Activated naive CD8-positive, alpha-beta T cell treated with anti-CD3 and anti-CD28 coated beads for 36 hours (primary cell): ENCODE data around the gene ARHGAP18. TPM values are rescaled to one million over a fixed set of nuclear protein-coding genes. Genes with fewer than 3 reads are reported as not detected.

Experiments
- DNase-seq: peaks from one replicate; pipeline ENCODE4 v3.0.0; 2021
- H3K27ac Mint-ChIP-seq: one replicate; pipeline ENCODE4 v1.8.0; 2022; ENCODE audit warnings: mild to moderate bottlenecking, moderate library complexity, mixed read lengths
- H3K27me3 Mint-ChIP-seq: one replicate; pipeline ENCODE4 v1.8.0; 2022; ENCODE audit warnings: mild to moderate bottlenecking, mixed read lengths
- H3K36me3 Mint-ChIP-seq: one replicate; pipeline ENCODE4 v1.8.0; 2021; ENCODE audit warnings: mild to moderate bottlenecking, mixed read lengths
- H3K4me1 Mint-ChIP-seq: one replicate; pipeline ENCODE4 v1.8.0; 2021; ENCODE audit warnings: mixed read lengths
- H3K4me3 Mint-ChIP-seq: one replicate; pipeline ENCODE4 v1.8.0; 2022; ENCODE audit warnings: mild to moderate bottlenecking, moderate library complexity, mixed read lengths
- H3K9me3 Mint-ChIP-seq: one replicate; pipeline ENCODE4 v1.8.0; 2022; ENCODE audit warnings: mixed read lengths
- total RNA-seq, 2 experiments: library from RNA; stranded (reverse); gene quantifications; one replicate each; pipeline ENCODE4 v1.2.3, GENCODE V29; 2021

Gene ARHGAP18
- total RNA-seq, 2 experiments from 2014 or later = 7.0 to 8.9 TPM

DNA sequence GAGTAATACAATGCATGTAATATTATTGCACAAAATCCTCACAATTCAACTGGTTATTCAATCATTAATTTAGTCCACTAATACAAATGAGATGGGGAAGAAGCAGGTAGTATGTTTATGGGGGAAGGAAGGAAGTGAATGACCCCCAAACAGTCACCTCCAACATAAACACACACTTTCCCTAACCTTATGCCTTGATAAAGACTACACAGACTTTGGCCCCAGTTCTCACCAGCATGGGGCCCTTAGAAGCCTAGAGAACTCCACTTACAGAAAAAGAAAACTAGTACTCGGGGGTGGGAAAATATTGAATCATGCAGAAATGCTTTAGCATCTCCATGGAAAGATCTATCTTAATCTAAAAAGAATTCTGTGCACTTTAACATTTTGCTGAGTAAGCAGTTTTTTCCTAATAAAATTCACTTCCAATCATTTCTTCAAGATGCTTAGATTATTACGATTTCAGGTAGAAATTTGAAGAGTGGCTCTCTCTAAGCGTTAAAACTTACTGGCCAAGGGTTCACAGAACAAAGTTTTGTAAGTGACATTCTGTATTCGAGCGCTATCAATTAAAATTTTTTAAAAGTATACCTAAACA lies 18.8 kb downstream of the ARHGAP18 start:
- H3K27me3 Mint-ChIP-seq = no peaks in the 10 kb centered on the region
- H3K36me3 Mint-ChIP-seq = no peaks in the 10 kb centered on the region
- no peak for DNase-seq
- H3K27ac Mint-ChIP-seq = no peak overlapping the region
- no peak overlapping the region for H3K4me3 Mint-ChIP-seq
- H3K9me3 Mint-ChIP-seq = no peaks in the 10 kb centered on the region
- peaks cover 49% of the 10 kb centered on the region for H3K4me1 Mint-ChIP-seq

- Mint-ChIP-seq H3K4me3 (no peak overlapping the region), H3K27ac (peak overlapping the region; percentile 43)
These were observed 22.9 kb downstream of the ARHGAP18 start for GRCh38 chr6:129686941-129687627.

GRCh38 chr6:129685662-129686031 lies 24.3 kb downstream of the ARHGAP18 start:
- Mint-ChIP-seq H3K9me3 (no peaks in the 10 kb centered on the region), H3K4me1 (peaks cover 55% of the 10 kb centered on the region), H3K27ac (no peak overlapping the region)

More at GRCh38 chr6:129686941-129687627, 22.9 kb downstream of the ARHGAP18 start:
- Mint-ChIP-seq H3K4me1 (peaks cover 55% of the 10 kb centered on the region), H3K27me3 (no peaks in the 10 kb centered on the region), H3K9me3 (no peaks in the 10 kb centered on the region), H3K36me3 (no peaks in the 10 kb centered on the region)
- peak; percentile 36 for DNase-seq

GRCh38 chr6:129684903-129685661 lies 24.9 kb downstream of the ARHGAP18 start:
- DNase-seq = no peak
- Mint-ChIP-seq H3K4me1 (peaks cover 55% of the 10 kb centered on the region), H3K4me3 (no peak overlapping the region), H3K27me3 (no peaks in the 10 kb centered on the region), H3K27ac (no peak overlapping the region), H3K9me3 (no peaks in the 10 kb centered on the region), H3K36me3 (no peaks in the 10 kb centered on the region)

More at GRCh38 chr6:129685662-129686031, 24.3 kb downstream of the ARHGAP18 start:
- DNase-seq = no peak
- Mint-ChIP-seq H3K27me3 (no peaks in the 10 kb centered on the region), H3K4me3 (no peak overlapping the region), H3K36me3 (no peaks in the 10 kb centered on the region)

GRCh38 chr6:129684323-129684884 lies 25.6 kb downstream of the ARHGAP18 start:
- DNase-seq = no peak
- H3K9me3 Mint-ChIP-seq = no peaks in the 10 kb centered on the region
- H3K27me3 Mint-ChIP-seq = no peaks in the 10 kb centered on the region
- peak overlapping the region; percentile 85 for H3K27ac Mint-ChIP-seq
- no peak overlapping the region for H3K4me3 Mint-ChIP-seq
- peaks cover 53% of the 10 kb centered on the region for H3K4me1 Mint-ChIP-seq
- H3K36me3 Mint-ChIP-seq = no peaks in the 10 kb centered on the region

DNA sequence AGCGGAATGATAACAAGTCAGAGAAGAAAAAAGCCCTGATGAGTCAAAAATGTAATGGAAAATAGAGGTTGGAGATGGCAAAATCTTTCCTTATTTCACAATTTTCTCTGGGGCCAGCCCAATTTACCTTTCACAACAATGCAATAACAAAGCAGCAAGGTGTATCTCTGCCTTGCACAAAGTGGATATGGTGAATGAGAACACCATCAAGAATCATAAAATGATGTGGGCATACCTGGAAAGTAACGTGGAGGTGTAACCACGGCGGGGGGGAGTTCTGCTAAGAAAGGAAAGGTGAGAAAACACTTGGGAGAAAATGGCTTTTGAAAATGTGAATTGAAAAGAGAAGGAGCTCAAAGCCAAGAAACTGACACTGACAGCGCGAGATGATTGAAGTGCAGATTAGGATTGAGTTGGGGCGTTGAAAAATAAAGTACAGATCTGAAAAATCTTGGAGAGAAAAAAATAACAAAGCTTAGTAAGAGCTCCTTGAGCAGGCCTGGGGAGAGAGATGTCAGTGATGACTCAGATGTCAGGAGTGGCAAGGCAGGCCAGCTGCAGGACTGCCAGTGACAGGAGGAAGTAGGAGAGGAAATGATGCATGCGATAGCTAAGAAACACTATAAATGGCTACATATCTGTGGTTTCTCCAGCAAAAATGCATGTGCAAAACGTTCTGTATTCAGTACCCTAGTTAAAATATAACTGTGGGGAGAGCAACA lies 26.2 kb downstream of the ARHGAP18 start:
- H3K27me3 Mint-ChIP-seq = no peaks in the 10 kb centered on the region
- peak; percentile 57 for DNase-seq
- peak overlapping the region; percentile 85 for H3K27ac Mint-ChIP-seq
- no peaks in the 10 kb centered on the region for H3K9me3 Mint-ChIP-seq
- no peaks in the 10 kb centered on the region for H3K36me3 Mint-ChIP-seq
- peaks cover 47% of the 10 kb centered on the region for H3K4me1 Mint-ChIP-seq
- peak overlapping the region; percentile 57 for H3K4me3 Mint-ChIP-seq

GRCh38 chr6:129681913-129682205 lies 28.1 kb downstream of the ARHGAP18 start:
- H3K9me3 Mint-ChIP-seq = no peaks in the 10 kb centered on the region
- H3K27ac Mint-ChIP-seq = no peak overlapping the region
- H3K27me3 Mint-ChIP-seq = no peaks in the 10 kb centered on the region
- peaks cover 42% of the 10 kb centered on the region for H3K4me1 Mint-ChIP-seq
- DNase-seq = no peak
- H3K36me3 Mint-ChIP-seq = no peaks in the 10 kb centered on the region
- no peak overlapping the region for H3K4me3 Mint-ChIP-seq

DNA sequence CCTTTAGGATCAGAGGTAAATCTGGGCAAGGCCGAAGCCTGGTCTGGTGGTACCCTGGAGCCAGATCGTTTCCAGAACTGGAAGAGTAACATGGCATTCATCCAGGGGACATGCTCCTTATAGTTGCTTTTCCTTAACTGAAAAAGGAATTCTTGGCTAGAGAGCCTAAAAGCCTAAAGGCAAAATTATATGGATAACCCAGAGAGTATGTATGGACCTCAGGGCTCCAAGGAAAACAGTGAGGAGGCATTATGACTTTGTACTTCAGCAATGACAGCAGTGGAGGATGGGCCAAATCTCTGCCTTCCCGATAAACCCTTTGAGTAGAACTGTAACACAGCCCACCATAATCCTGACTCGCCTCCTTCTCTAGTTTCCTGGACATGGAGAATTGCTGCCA lies 29.3 kb downstream of the ARHGAP18 start:
- H3K4me3 Mint-ChIP-seq = no peak overlapping the region
- H3K9me3 Mint-ChIP-seq = no peaks in the 10 kb centered on the region
- no peak overlapping the region for H3K27ac Mint-ChIP-seq
- no peaks in the 10 kb centered on the region for H3K27me3 Mint-ChIP-seq
- DNase-seq = no peak
- H3K36me3 Mint-ChIP-seq = no peaks in the 10 kb centered on the region
- peaks cover 34% of the 10 kb centered on the region for H3K4me1 Mint-ChIP-seq

DNA sequence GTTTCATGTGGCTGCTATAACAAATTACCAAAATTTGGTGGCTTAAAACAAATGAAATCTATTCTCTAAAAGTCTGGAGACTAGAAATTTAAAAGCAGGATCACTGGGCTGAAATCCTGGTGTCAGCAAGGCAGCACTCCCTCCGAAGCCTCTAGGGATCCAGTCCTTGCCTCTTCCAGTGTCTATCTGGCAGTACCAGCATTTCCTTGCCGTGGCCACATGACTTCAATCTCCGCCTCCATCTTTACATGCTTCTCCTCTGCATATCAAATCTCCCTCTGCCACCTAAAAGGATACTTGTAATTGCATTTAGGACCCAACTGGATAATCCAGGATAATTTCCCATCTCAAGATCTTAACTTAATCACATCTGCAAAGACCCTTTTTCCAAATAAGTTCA lies 30.2 kb downstream of the ARHGAP18 start:
- H3K36me3 Mint-ChIP-seq = no peaks in the 10 kb centered on the region
- H3K4me3 Mint-ChIP-seq = no peak overlapping the region
- no peak for DNase-seq
- no peaks in the 10 kb centered on the region for H3K27me3 Mint-ChIP-seq
- no peak overlapping the region for H3K27ac Mint-ChIP-seq
- H3K4me1 Mint-ChIP-seq = peaks cover 29% of the 10 kb centered on the region
- no peaks in the 10 kb centered on the region for H3K9me3 Mint-ChIP-seq

DNA sequence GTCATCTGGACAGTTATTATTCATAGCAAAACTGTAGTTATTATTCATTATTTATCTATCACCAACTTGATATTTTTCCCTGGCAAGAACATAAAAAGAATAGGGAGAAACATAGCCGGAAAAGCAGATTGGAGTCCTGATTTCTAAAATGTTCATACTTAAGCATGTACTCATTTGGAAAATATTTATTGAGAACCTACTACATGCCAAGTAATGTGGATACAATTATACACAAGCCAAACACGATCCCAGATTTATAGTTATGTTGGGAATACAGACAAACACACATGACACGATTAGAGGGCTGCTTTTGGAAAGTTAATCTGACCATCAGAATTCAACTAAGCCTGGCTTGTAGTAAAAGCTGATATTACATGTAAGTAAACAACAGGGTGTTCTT lies 30.7 kb downstream of the ARHGAP18 start:
- H3K4me1 Mint-ChIP-seq = peaks cover 26% of the 10 kb centered on the region
- H3K27ac Mint-ChIP-seq = no peak overlapping the region
- no peak overlapping the region for H3K4me3 Mint-ChIP-seq
- no peak for DNase-seq
- H3K27me3 Mint-ChIP-seq = no peaks in the 10 kb centered on the region
- H3K36me3 Mint-ChIP-seq = no peaks in the 10 kb centered on the region
- no peaks in the 10 kb centered on the region for H3K9me3 Mint-ChIP-seq

- no peak for DNase-seq
- Mint-ChIP-seq H3K4me1 (peaks cover 23% of the 10 kb centered on the region), H3K4me3 (no peak overlapping the region), H3K27ac (no peak overlapping the region), H3K27me3 (no peaks in the 10 kb centered on the region), H3K36me3 (no peaks in the 10 kb centered on the region), H3K9me3 (no peaks in the 10 kb centered on the region)
These were observed 31.5 kb downstream of the ARHGAP18 start for GRCh38 chr6:129678463-129678862.

- no peak for DNase-seq
- Mint-ChIP-seq H3K27ac (no peak overlapping the region), H3K9me3 (no peaks in the 10 kb centered on the region), H3K4me1 (peaks cover 27% of the 10 kb centered on the region), H3K36me3 (no peaks in the 10 kb centered on the region), H3K27me3 (no peaks in the 10 kb centered on the region), H3K4me3 (no peak overlapping the region)
These were observed 32.2 kb downstream of the ARHGAP18 start for GRCh38 chr6:129677620-129678325.

- Mint-ChIP-seq H3K36me3 (no peaks in the 10 kb centered on the region), H3K27ac (no peak overlapping the region), H3K4me1 (peaks cover 39% of the 10 kb centered on the region), H3K27me3 (no peaks in the 10 kb centered on the region), H3K9me3 (no peaks in the 10 kb centered on the region), H3K4me3 (no peak overlapping the region)
- DNase-seq = no peak
These were observed 34.1 kb downstream of the ARHGAP18 start for GRCh38 chr6:129675669-129676472.

DNA sequence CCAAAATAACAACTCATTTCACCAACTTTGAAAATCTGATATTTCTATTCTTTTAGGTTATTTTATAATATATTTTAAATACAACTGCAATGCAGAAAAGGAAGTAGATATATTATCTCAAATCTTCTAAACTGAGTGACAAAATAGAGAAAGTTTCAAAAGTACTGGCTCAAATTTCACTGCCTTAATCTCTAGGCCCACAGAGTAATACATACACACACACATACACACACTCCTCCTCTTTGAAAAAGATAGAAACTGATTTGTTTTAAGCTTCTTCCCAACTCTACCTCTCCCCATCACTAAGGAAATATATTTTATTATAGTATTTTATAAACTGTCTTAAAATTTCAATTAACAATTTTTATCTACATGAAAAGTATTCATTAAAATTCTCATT lies 36.2 kb downstream of the ARHGAP18 start:
- DNase-seq = no peak
- peaks cover 42% of the 10 kb centered on the region for H3K4me1 Mint-ChIP-seq
- H3K27ac Mint-ChIP-seq = peak overlapping the region; percentile 96
- no peaks in the 10 kb centered on the region for H3K36me3 Mint-ChIP-seq
- H3K9me3 Mint-ChIP-seq = no peaks in the 10 kb centered on the region
- no peaks in the 10 kb centered on the region for H3K27me3 Mint-ChIP-seq
- no peak overlapping the region for H3K4me3 Mint-ChIP-seq
